ENCODE results near the gene MEGF6. TPM values are rescaled to one million over a fixed set of nuclear protein-coding genes. Genes with fewer than 3 reads are reported as not detected.
"Not testable (repeated sequence)": the region's sequence is repeated elsewhere in the genome, so short reads cannot be mapped to it uniquely, and the experiment has no call there.

MEGF6 gene
- total RNA-seq, 1 donor from 2014 or later, result 194 TPM

- H3K9me3 ChIP-seq, result no peaks in the 10 kb centered on the region
- intact Hi-C loops (cut with DNase I), result loop anchor here (10.0 kb wide), 1 partner anchor 1041 kb away; the partner anchor contains the start of gene PRXL2B
- H3K27me3 ChIP-seq, result no peaks in the 10 kb centered on the region
- H3K4me1 ChIP-seq, result peaks cover 11 to 15% of the 10 kb centered on the region in 2 donors
- peak overlapping the region; percentile 62 to 65 for H3K27ac ChIP-seq
- peaks cover 22 to 33% of the 10 kb centered on the region in 2 donors for H3K36me3 ChIP-seq
- TF ChIP-seq CTCF (IDR thresholded peaks at IDR 0.05), result no peak
- H3K4me3 ChIP-seq, result peak overlapping the region; percentile 67 to 97
- no peak for DNase-seq (ENCODE audit: low spot score in 2 of 2)
These were observed 14.0 kb upstream of the MEGF6 start for GRCh38 chr1:3625151-3625907.

GRCh38 chr1:3624200-3625136, 13.2 kb upstream of the MEGF6 start, which contains the start of gene TPRG1L:
Gene TPRG1L, plus strand, starts transcription at chr1:3625015. Its CDS starts 58 bp downstream, at chr1:3625073.
- Histone ChIP-seq H3K36me3 (peaks cover 16 to 24% of the 10 kb centered on the region in 2 donors), H3K27me3 (no peaks in the 10 kb centered on the region), H3K4me3 (peak within 1 kb of the TSS; percentile 67 to 97), H3K27ac (peak within 1 kb of the TSS; percentile 62 to 65), H3K4me1 (peaks cover 11 to 15% of the 10 kb centered on the region in 2 donors), H3K9me3 (no peaks in the 10 kb centered on the region)
- intact Hi-C loops (cut with DNase I), result loop anchor here (1.0 to 10.0 kb wide), 2 partner anchors 26 to 1040 kb away; partner anchors contain the start of genes PRXL2B and WRAP73
- peak; percentile 88 to 99 for DNase-seq (ENCODE audit: low spot score in 2 of 2)
- TF ChIP-seq CTCF (IDR thresholded peaks at IDR 0.05), result no peak

- intact Hi-C loops (cut with DNase I), result loop anchor here (1.0 to 10.0 kb wide), 3 partner anchors 27 to 1211 kb away; partner anchors contain the start of genes PEX10, PRXL2B and WRAP73
- Histone ChIP-seq H3K4me1 (peaks cover 11 to 18% of the 10 kb centered on the region in 2 donors), H3K36me3 (peaks cover 9 to 16% of the 10 kb centered on the region in 2 donors), H3K4me3 (peak overlapping the region; percentile 67 to 97), H3K27ac (peak overlapping the region; percentile 28 to 45), H3K27me3 (no peaks in the 10 kb centered on the region), H3K9me3 (no peaks in the 10 kb centered on the region)
- no peak for TF ChIP-seq CTCF (IDR thresholded peaks at IDR 0.05)
- DNase-seq (ENCODE audit: low spot score in 2 of 2), result no peak
These were observed 12.3 kb upstream of the MEGF6 start for GRCh38 chr1:3623441-3624199.

GRCh38 chr1:3622102-3622501, 10.8 kb upstream of the MEGF6 start:
- not testable (repeated sequence) for DNase-seq (ENCODE audit: low spot score in 2 of 2); H3K36me3 ChIP-seq; H3K9me3 ChIP-seq; H3K4me3 ChIP-seq; H3K27ac ChIP-seq; H3K27me3 ChIP-seq
- H3K4me1 ChIP-seq, result peaks cover 11 to 18% of the 10 kb centered on the region in 2 donors
- intact Hi-C loops (cut with DNase I), result loop anchor here (2.0 to 10.0 kb wide), 2 partner anchors 1037 to 1209 kb away; partner anchors contain the start of genes PEX10 and PRXL2B

GRCh38 chr1:3621151-3621671, 9.9 kb upstream of the MEGF6 start:
- H3K36me3 ChIP-seq; H3K27me3 ChIP-seq; H3K27ac ChIP-seq; H3K9me3 ChIP-seq; DNase-seq (ENCODE audit: low spot score in 2 of 2); H3K4me3 ChIP-seq: not testable (repeated sequence)
- peak; percentile 3 to 58 (median 50) for TF ChIP-seq CTCF (IDR thresholded peaks at IDR 0.05)
- peaks cover 11 to 18% of the 10 kb centered on the region in 2 donors for H3K4me1 ChIP-seq
- intact Hi-C loops (cut with DNase I), result loop anchor here (1.0 to 10.0 kb wide), 2 partner anchors 168 to 1036 kb away; partner anchors contain the start of gene PRXL2B

All from ascending aorta (tissue), 2 donors.